IMR-90 (cell line): Measurements from ENCODE around the gene CCNJ. TPM values are rescaled to one million over a fixed set of nuclear protein-coding genes. Genes with fewer than 3 reads are reported as not detected.
"Not testable (repeated sequence)": the region's sequence is repeated elsewhere in the genome, so short reads cannot be mapped to it uniquely, and the experiment has no call there.

Experiments used
- ATAC-seq: fragments of 200-7000 bp; cut with Tn5 transposase; 2 replicates; pipeline ENCODE4 v1.9.1; 2020; ENCODE audit warnings: low read depth, mild to moderate bottlenecking, moderate library complexity
- BruUV-seq: library from RNA; stranded (reverse); fragments of 400-500 nt; replicated peaks from 2 replicates; lab custom pipeline; 2021; lab: Mats Ljungman, UMichigan
- CTCF ChIA-PET: fragments of 300-600 bp; formaldehyde crosslinking; extraction: SDS; loops from one replicate; lab custom pipeline; 2021; ENCODE audit warnings: antibody characterized with exemption; lab: Yijun Ruan, JAX
- POLR2A ChIA-PET: fragments of 300-600 bp; sonication (Branson Sonifier 250); formaldehyde crosslinking; loops from one replicate; lab custom pipeline; 2022; ENCODE audit warnings: antibody characterized with exemption; ENCODE audit not compliant: unreplicated experiment; lab: Charles Lee
- DNase-seq: peaks from one replicate; pipeline ENCODE4 v3.0.0; 2013
- H2AFZ ChIP-seq: replicated peaks from 2 replicates; pipeline ENCODE3; 2013; ENCODE audit warnings: low read length, mild to moderate bottlenecking; ENCODE audit not compliant: poor library complexity
- H2AK5ac ChIP-seq: 2 replicates; pipeline ENCODE4 v1.6.1; 2013; ENCODE audit warnings: low read depth, low read length, inconsistent platforms
- H2AK9ac ChIP-seq: replicated peaks from 2 replicates; pipeline ENCODE3; 2013; ENCODE audit warnings: mild to moderate bottlenecking, low read depth, low read length, moderate library complexity; ENCODE audit not compliant: poor library complexity
- H2BK120ac ChIP-seq: 2 replicates; pipeline ENCODE4 v1.6.1; 2013; ENCODE audit warnings: low read depth, low read length, inconsistent platforms
- H2BK15ac ChIP-seq: 3 replicates; pipeline ENCODE4 v1.6.1; 2013; ENCODE audit warnings: low read depth, low read length, inconsistent platforms
- H2BK20ac ChIP-seq: 2 replicates; pipeline ENCODE4 v1.6.1; 2013; ENCODE audit warnings: low read depth, mild to moderate bottlenecking, inconsistent platforms, low read length, moderate library complexity
- H2BK5ac ChIP-seq: 2 replicates; pipeline ENCODE4 v1.6.1; 2013; ENCODE audit warnings: mild to moderate bottlenecking, low read depth, low read length, inconsistent platforms; ENCODE audit not compliant: poor library complexity, severe bottlenecking
- H3K14ac ChIP-seq: replicated peaks from 2 replicates; pipeline ENCODE4 v1.6.1; 2013; ENCODE audit warnings: low read depth, low read length, inconsistent platforms
- H3K18ac ChIP-seq: 2 replicates; pipeline ENCODE4 v1.6.1; 2013; ENCODE audit warnings: low read depth, low read length, control low read depth
- H3K23ac ChIP-seq: 2 replicates; pipeline ENCODE4 v1.6.1; 2013; ENCODE audit warnings: low read depth, low read length, inconsistent platforms
- H3K27ac ChIP-seq: 2 replicates; pipeline ENCODE4 v1.5.1; 2013; ENCODE audit warnings: mild to moderate bottlenecking, control low read depth, low read length; ENCODE audit not compliant: insufficient read depth
- H3K27me3 ChIP-seq: 2 replicates; pipeline ENCODE4 v1.6.1; 2013; ENCODE audit warnings: low read length; ENCODE audit not compliant: control insufficient read depth, insufficient read depth
- H3K36me3 ChIP-seq: 2 replicates; pipeline ENCODE4 v1.6.1; 2013; ENCODE audit warnings: low read length, mixed read lengths; ENCODE audit not compliant: control insufficient read depth, insufficient read depth
- H3K4ac ChIP-seq: 2 replicates; pipeline ENCODE4 v1.6.1; 2013; ENCODE audit warnings: low read depth, low read length, inconsistent platforms
- H3K4me1 ChIP-seq: 2 replicates; pipeline ENCODE4 v1.6.1; 2013; ENCODE audit warnings: low read length, mixed read lengths; ENCODE audit not compliant: control insufficient read depth, insufficient read depth
- H3K4me2 ChIP-seq: 2 replicates; pipeline ENCODE4 v1.6.1; 2013; ENCODE audit warnings: low read depth, mild to moderate bottlenecking, control low read depth, low read length, moderate library complexity
- H3K4me3 ChIP-seq: 2 replicates; pipeline ENCODE4 v1.5.1; 2013; ENCODE audit warnings: low read depth, mild to moderate bottlenecking, control low read depth, low read length, moderate library complexity; ENCODE audit not compliant: insufficient read depth
- H3K56ac ChIP-seq: 2 replicates; pipeline ENCODE4 v1.6.1; 2013; ENCODE audit warnings: low read length, inconsistent platforms; ENCODE audit not compliant: insufficient read depth; ENCODE audit errors: extremely low read depth
- H3K79me1 ChIP-seq, 2 experiments: 2 replicates each; pipeline ENCODE4 v1.6.1; 2013; ENCODE audit warnings: low read length in 2 of 2, inconsistent platforms in 1 of 2, low read depth in 1 of 2
- H3K9ac ChIP-seq: 2 replicates; pipeline ENCODE4 v1.6.1; 2013; ENCODE audit warnings: low read depth, low read length, control low read depth
- H3K9me1 ChIP-seq: 2 replicates; pipeline ENCODE4 v1.6.1; 2013; ENCODE audit warnings: low read length, inconsistent platforms; ENCODE audit not compliant: insufficient read depth
- H3K9me3 ChIP-seq: 2 replicates; pipeline ENCODE4 v1.6.1; 2013; ENCODE audit warnings: low read length; ENCODE audit not compliant: control insufficient read depth, insufficient read depth
- H4K20me1 ChIP-seq: 2 replicates; pipeline ENCODE4 v1.6.1; 2013; ENCODE audit warnings: low read length, inconsistent platforms; ENCODE audit not compliant: insufficient read depth
- H4K5ac ChIP-seq: 2 replicates; pipeline ENCODE4 v1.6.1; 2013; ENCODE audit warnings: mild to moderate bottlenecking, low read depth, low read length, control low read depth
- H4K8ac ChIP-seq, 2 experiments: 2 replicates each; pipeline ENCODE4 v1.6.1; 2013; ENCODE audit warnings: low read depth in 2 of 2, low read length in 2 of 2, control low read depth in 1 of 2, inconsistent platforms in 1 of 2
- H4K91ac ChIP-seq: 2 replicates; pipeline ENCODE4 v1.6.1; 2013; ENCODE audit warnings: low read depth, low read length, inconsistent platforms; ENCODE audit not compliant: insufficient read depth
- WGBS, 2 experiments: methylation state at CpG; one replicate each; pipeline versions ENCODE4 v1.1.5 to v1.1.7; 2013; ENCODE audit warnings: missing lambda C conversion rate in 2 of 2; ENCODE audit not compliant: insufficient read length in 1 of 2; ENCODE audit errors: extremely low coverage in 2 of 2; 5-methylcytosine and 5-hydroxymethylcytosine counted together
- dilution Hi-C: fragments of 300-500 bp; cut with HindIII; formaldehyde crosslinking; loops from one replicate; pipeline ENCODE4 v1.14.3; 2018; ENCODE audit warnings: low sequenced_read_pairs; ENCODE audit not compliant: unreplicated experiment
- in situ Hi-C: fragments of 300-500 bp; cut with MboI; formaldehyde crosslinking; loops from 3 replicates; pipeline ENCODE4 v1.14.3; 2019; ENCODE audit warnings: low sequenced_read_pairs, inconsistent platforms, mixed read lengths
- intact Hi-C: fragments of 100-400 bp; cut with micrococcal nuclease; formaldehyde crosslinking; loops from 2 replicates; pipeline ENCODE4 v1.10.0; 2022
- polyA plus RNA-seq, 3 experiments: library from polyadenylated mRNA; depleted of rRNA; stranded (reverse); fragments of >200 nt; gene quantifications; 2 replicates each; pipeline ENCODE4 v1.2.3, GENCODE V29; 2012; ENCODE audit warnings: low replicate concordance in 1 of 3
- total RNA-seq: library from RNA; depleted of rRNA; stranded (reverse); fragments of >200 nt; gene quantifications from 2 replicates; pipeline ENCODE4 v1.2.3, GENCODE V29; 2012

Gene CCNJ
- total and polyA plus RNA-seq, 2 of the 4 experiments (the other 2 are of a cell fraction) = 5.4 to 10.0 TPM

GRCh38 chr10:96047925-96048324, 4.5 kb downstream of the CCNJ start:
- H3K36me3 ChIP-seq, H3K9ac ChIP-seq, H2BK5ac ChIP-seq, DNase-seq, H3K56ac ChIP-seq, H3K4ac ChIP-seq, H4K5ac ChIP-seq, POLR2A ChIA-PET, dilution Hi-C loops, H3K27ac ChIP-seq, H2BK20ac ChIP-seq, intact Hi-C loops, H4K20me1 ChIP-seq, H3K4me3 ChIP-seq, H3K14ac ChIP-seq, H3K9me1 ChIP-seq, CTCF ChIA-PET, H3K9me3 ChIP-seq, H3K18ac ChIP-seq, H3K4me2 ChIP-seq, H3K23ac ChIP-seq, H2AK9ac ChIP-seq, H4K8ac ChIP-seq, H3K4me1 ChIP-seq, ATAC-seq, H2BK120ac ChIP-seq, H2AK5ac ChIP-seq, H4K91ac ChIP-seq, H3K27me3 ChIP-seq, BruUV-seq, H2BK15ac ChIP-seq, H2AFZ ChIP-seq: not testable (repeated sequence)
- in situ Hi-C loops = loop anchor here (5.0 kb wide), 1 partner anchor 84 kb away; the partner anchor contains the start of gene ZNF518A
- H3K79me1 ChIP-seq = peaks cover 25 to 38% of the 10 kb centered on the region in 2 experiments
- WGBS, 2 experiments = no CpG with 5 or more reads among the region's 3 CpGs
